Sigmoid colon (tissue), 7 donors: ENCODE measurements around the gene LONP2. TPM values are rescaled to one million over a fixed set of nuclear protein-coding genes. Genes with fewer than 3 reads are reported as not detected.

Experiments
- DNase-seq: peaks from one replicate; pipeline ENCODE4 v3.0.0-alpha.2; 2019
- H3K27ac ChIP-seq, 4 donors: fragments of 200-600 bp; sonication (generic); one replicate each; pipeline ENCODE4 v1.5.1; 2016 to 2019; ENCODE audit warnings: mild to moderate bottlenecking in 1 of 4
- H3K27me3 ChIP-seq, 3 donors: fragments of 200-600 bp; sonication (generic); one replicate each; pipeline ENCODE4 v1.5.1; 2019; ENCODE audit warnings: mild to moderate bottlenecking in 1 of 3
- H3K36me3 ChIP-seq, 4 donors: fragments of 200-600 bp; sonication (generic); one replicate each; pipeline ENCODE4 v1.5.1; 2016 to 2019
- H3K4me1 ChIP-seq, 4 donors: fragments of 200-600 bp; sonication (generic); one replicate each; pipeline ENCODE4 v1.5.1; 2017 to 2019
- H3K4me3 ChIP-seq, 4 donors: fragments of 200-600 bp; sonication (generic); one replicate each; pipeline ENCODE4 v1.5.1; 2017 to 2019; ENCODE audit warnings: mild to moderate bottlenecking in 2 of 4, moderate library complexity in 1 of 4
- H3K9me3 ChIP-seq, 4 donors: fragments of 200-600 bp in 3 of 4; sonication (generic) in 3 of 4; one replicate each; pipeline versions ENCODE4 v1.5.1 to v1.6.1; 2013 to 2019
- EP300 ChIP-seq, 4 donors: sonication (generic); formaldehyde crosslinking; IDR thresholded peaks; one replicate each; pipeline ENCODE4 v1.6.1; 2017; ENCODE audit warnings: antibody characterized with exemption in 4 of 4
- POLR2A ChIP-seq, 2 donors: fragments of 450-650 bp; IDR thresholded peaks; one replicate each; pipeline ENCODE4 v1.6.1; 2016; ENCODE audit warnings: antibody characterized with exemption in 2 of 2, mild to moderate bottlenecking in 2 of 2, moderate library complexity in 2 of 2
- POLR2AphosphoS5 ChIP-seq, 4 donors: sonication (generic); formaldehyde crosslinking; IDR thresholded peaks; one replicate each; pipeline ENCODE4 v1.6.1; 2017; ENCODE audit warnings: antibody characterized with exemption in 4 of 4
- WGBS, 2 donors: extraction: QIAGEN DNeasy Blood & Tissue Kit; methylation state at CpG; one replicate each; pipeline ENCODE4 v1.1.7; 2013; 5-methylcytosine and 5-hydroxymethylcytosine counted together
- intact Hi-C: fragments of 100-400 bp; cut with DNase I; formaldehyde crosslinking; loops from one replicate; pipeline ENCODE4 v1.15.1; 2023
- polyA plus RNA-seq, 3 donors: library from polyadenylated mRNA; stranded (reverse); fragments of 200-250 nt; gene quantifications; one replicate each; pipeline ENCODE4 v1.2.3, GENCODE V29; 2013
- total RNA-seq, 4 donors: library from RNA; depleted of rRNA; stranded (reverse); fragments of >200 nt; gene quantifications; one replicate each; pipeline ENCODE4 v1.1.0, GENCODE V29; 2016
- TF ChIP-seq, protein P1 (sequence below), 4 experiments: fragments of 450-650 bp in 3 of 4; fragments of 200-600 bp in 1 of 4; IDR thresholded peaks; one replicate each; pipeline ENCODE4 v1.5.1; 2016 to 2019; ENCODE audit warnings: antibody characterized with exemption in 4 of 4, mild to moderate bottlenecking in 3 of 4, moderate library complexity in 2 of 4
- donor health status: healthy with polysubstance abuse.
- donor health status: Bipolar disorder and iron deficiency.
- donor health status: healthy.

Gene LONP2
- total and polyA plus RNA-seq, 7 donors, result 14.4 to 60.3 (median 42.3) TPM

DNA sequence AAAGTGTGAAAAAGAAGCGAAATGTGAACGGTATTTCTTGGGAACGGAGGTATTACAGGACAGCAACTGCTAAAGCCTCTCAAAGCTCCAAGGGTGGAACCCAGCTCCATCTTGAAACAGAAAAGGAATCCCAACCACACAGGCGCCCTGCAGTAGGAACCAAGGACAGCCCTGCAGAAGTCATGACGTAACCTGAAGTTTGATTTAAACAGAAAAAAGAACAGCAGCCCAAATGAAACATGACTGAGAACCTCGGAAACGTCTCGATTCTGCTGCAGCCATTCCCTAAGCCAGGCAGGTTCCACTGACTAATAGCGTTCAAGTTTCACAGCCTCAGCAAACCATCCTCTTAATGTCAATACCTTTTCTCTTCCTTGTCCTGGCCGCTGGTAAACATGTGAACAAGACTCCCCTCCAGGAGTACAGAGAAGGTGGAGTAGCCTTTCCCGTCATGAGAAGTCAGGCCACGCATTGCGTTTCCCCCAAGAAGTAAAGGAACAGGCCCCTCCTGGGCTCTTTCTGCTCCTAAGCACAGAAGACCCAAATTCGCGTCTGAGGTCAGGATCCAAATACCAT lies 121.0 kb downstream of the LONP2 start:
- Histone ChIP-seq H3K9me3 (no peaks in the 10 kb centered on the region), H3K36me3 (peaks cover 0 to 8% (median 3%) of the 10 kb centered on the region in 4 donors), H3K4me1 (peaks cover 0 to 47% (median 34%) of the 10 kb centered on the region in 4 donors), H3K27ac (peak overlapping the region; percentile 85 to 93 (median 89)), H3K4me3 (peak overlapping the region; percentile 64 to 70 (median 65)), H3K27me3 (no peaks in the 10 kb centered on the region)
- no peak for TF ChIP-seq POLR2AphosphoS5 (IDR thresholded peaks at IDR 0.05)
- no peak for DNase-seq
- intact Hi-C loops, result loop anchor here (5.0 kb wide), 1 partner anchor 242 kb away; no protein-coding TSS in a partner anchor
- WGBS, 2 donors, result 30 to 64% methylated on average over 15 of the region's 15 CpGs

DNA sequence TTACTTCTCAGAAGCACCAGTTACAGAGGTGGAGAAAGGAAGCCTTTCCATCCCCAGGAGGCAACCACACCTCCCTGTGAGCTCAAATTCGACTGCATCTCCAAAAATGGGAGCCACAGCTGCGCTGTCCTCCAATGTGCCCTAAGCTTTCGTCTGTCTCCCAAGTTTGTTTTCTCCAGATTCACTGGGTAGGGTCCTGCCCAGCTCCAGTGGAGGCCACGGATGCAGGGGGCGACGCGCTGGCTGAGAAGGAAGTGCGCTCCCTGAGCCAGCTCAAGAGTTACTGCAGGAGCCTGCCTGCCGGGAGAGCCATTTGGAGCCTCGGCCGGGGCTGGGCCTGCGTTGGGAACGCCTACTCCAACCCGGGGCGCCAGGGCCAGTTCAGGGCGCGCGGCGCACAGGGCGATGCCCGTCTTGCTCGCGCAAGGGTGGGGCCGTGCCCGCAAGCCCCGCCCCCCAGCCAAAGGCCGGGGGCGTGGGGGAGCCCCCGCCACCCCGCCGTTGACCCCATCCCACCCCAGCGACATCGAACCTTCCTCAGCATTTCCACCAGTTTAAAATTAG lies 121.6 kb downstream of the LONP2 start:
- no peaks in the 10 kb centered on the region for H3K9me3 ChIP-seq
- H3K36me3 ChIP-seq, result peaks cover 0 to 8% (median 3%) of the 10 kb centered on the region in 4 donors
- intact Hi-C loops, result loop anchor here (2.0 to 5.0 kb wide), 2 partner anchors 19 to 242 kb away; partner anchors contain the start of gene SIAH1
- TF ChIP-seq POLR2A (IDR thresholded peaks at IDR 0.05) (peak; percentile 52 to 80), POLR2AphosphoS5 (IDR thresholded peaks at IDR 0.05) (peak; percentile 79 to 97 (median 85)), EP300 (IDR thresholded peaks at IDR 0.05) (no peak)
- TF ChIP-seq, protein P1, sequence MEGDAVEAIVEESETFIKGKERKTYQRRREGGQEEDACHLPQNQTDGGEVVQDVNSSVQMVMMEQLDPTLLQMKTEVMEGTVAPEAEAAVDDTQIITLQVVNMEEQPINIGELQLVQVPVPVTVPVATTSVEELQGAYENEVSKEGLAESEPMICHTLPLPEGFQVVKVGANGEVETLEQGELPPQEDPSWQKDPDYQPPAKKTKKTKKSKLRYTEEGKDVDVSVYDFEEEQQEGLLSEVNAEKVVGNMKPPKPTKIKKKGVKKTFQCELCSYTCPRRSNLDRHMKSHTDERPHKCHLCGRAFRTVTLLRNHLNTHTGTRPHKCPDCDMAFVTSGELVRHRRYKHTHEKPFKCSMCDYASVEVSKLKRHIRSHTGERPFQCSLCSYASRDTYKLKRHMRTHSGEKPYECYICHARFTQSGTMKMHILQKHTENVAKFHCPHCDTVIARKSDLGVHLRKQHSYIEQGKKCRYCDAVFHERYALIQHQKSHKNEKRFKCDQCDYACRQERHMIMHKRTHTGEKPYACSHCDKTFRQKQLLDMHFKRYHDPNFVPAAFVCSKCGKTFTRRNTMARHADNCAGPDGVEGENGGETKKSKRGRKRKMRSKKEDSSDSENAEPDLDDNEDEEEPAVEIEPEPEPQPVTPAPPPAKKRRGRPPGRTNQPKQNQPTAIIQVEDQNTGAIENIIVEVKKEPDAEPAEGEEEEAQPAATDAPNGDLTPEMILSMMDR (IDR thresholded peaks at IDR 0.05), result no peak
- H3K4me3 ChIP-seq, result peak overlapping the region; percentile 64 to 70 (median 65)
- 2 to 4% methylated on average over 33 of the region's 33 CpGs for WGBS, 2 donors
- peak; percentile 94 for DNase-seq
- H3K27ac ChIP-seq, result peak overlapping the region; percentile 85 to 93 (median 89)
- H3K27me3 ChIP-seq, result no peaks in the 10 kb centered on the region
- H3K4me1 ChIP-seq, result peaks cover 0 to 53% (median 34%) of the 10 kb centered on the region in 4 donors

DNA sequence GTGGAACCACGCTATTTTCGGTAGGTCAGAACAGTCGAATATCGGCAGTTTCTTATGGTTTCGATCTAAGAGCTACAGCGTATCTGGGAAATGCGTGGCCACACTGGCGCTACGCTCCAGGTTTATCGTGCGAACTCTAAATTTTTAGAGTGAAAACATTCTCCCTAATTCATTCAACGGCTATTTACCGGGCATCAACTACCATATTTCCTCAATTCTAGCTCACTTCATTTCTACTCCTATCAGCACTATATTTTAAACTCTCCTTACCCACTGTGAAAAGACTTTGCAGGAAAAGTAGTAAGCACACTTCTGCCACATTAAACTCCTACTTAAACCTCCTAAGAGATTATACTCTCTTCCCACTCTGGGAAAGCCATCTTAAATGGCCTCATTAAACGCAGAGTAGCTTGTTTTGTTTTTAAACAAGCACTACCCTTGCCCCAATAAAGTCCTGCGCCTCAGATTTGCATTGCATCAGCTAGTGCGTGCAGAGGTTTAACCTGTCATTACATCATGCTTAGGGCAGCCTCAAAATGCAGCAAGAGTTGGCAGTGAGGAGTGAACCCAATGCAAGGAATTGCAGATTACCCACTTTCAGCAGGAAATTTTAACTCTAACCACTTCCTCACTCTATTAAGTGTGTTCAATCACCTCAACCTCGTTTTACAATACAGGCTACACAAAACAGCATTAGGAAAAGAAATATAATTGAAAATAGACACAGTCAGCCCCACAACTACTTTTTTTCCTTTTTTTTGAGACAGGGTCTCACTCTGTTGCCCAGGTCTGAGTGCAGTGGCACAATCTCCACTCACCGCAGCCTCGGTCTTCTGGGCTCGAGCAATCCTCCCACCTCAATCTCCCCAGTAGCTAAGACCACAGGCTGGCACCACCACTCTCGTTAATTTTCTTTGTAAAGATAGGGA lies 122.3 kb downstream of the LONP2 start:
- intact Hi-C loops, result loop anchor here (2.0 to 5.0 kb wide), 2 partner anchors 18 to 241 kb away; partner anchors contain the start of gene SIAH1
- H3K27ac ChIP-seq, result peak overlapping the region; percentile 85 to 93 (median 89)
- H3K9me3 ChIP-seq, result no peaks in the 10 kb centered on the region
- TF ChIP-seq POLR2AphosphoS5 (IDR thresholded peaks at IDR 0.05) (peak in 3 of 4 donors; percentile 20 to 51 (median 37)), EP300 (IDR thresholded peaks at IDR 0.05) (no peak), POLR2A (IDR thresholded peaks at IDR 0.05) (no peak)
- TF ChIP-seq, protein P1 (IDR thresholded peaks at IDR 0.05), result no peak
- peak overlapping the region; percentile 64 to 70 (median 65) for H3K4me3 ChIP-seq
- H3K4me1 ChIP-seq, result peaks cover 0 to 60% (median 41%) of the 10 kb centered on the region in 4 donors
- no peaks in the 10 kb centered on the region for H3K27me3 ChIP-seq
- peaks cover 0 to 6% (median 2%) of the 10 kb centered on the region in 4 donors for H3K36me3 ChIP-seq
- WGBS, 2 donors, result 16 to 17% methylated on average over 21 of the region's 21 CpGs
- peak; percentile 79 for DNase-seq

GRCh38 chr16:48367441-48368049 lies 123.4 kb downstream of the LONP2 start:
- TF ChIP-seq POLR2AphosphoS5 (IDR thresholded peaks at IDR 0.05) (no peak), EP300 (IDR thresholded peaks at IDR 0.05) (no peak), POLR2A (IDR thresholded peaks at IDR 0.05) (no peak)
- TF ChIP-seq, protein P1 (IDR thresholded peaks at IDR 0.05), result no peak
- Histone ChIP-seq H3K27ac (peak overlapping the region in 1 of 4 donors; percentile 93), H3K36me3 (no peaks in the 10 kb centered on the region), H3K4me1 (peaks cover 0 to 65% (median 48%) of the 10 kb centered on the region in 4 donors), H3K27me3 (no peaks in the 10 kb centered on the region), H3K9me3 (no peaks in the 10 kb centered on the region), H3K4me3 (no peak overlapping the region)
- DNase-seq, result no peak
- 49 to 66% methylated on average over 2 of the region's 2 CpGs for WGBS, 2 donors
- intact Hi-C loops, result loop anchor here (2.0 to 5.0 kb wide), 2 partner anchors 17 to 240 kb away; partner anchors contain the start of gene SIAH1
